ENCODE results near the gene CUX1.
"Not testable (repeated sequence)": the region's sequence is repeated elsewhere in the genome, so short reads cannot be mapped to it uniquely, and the experiment has no call there.

The CUX1 gene

DNA sequence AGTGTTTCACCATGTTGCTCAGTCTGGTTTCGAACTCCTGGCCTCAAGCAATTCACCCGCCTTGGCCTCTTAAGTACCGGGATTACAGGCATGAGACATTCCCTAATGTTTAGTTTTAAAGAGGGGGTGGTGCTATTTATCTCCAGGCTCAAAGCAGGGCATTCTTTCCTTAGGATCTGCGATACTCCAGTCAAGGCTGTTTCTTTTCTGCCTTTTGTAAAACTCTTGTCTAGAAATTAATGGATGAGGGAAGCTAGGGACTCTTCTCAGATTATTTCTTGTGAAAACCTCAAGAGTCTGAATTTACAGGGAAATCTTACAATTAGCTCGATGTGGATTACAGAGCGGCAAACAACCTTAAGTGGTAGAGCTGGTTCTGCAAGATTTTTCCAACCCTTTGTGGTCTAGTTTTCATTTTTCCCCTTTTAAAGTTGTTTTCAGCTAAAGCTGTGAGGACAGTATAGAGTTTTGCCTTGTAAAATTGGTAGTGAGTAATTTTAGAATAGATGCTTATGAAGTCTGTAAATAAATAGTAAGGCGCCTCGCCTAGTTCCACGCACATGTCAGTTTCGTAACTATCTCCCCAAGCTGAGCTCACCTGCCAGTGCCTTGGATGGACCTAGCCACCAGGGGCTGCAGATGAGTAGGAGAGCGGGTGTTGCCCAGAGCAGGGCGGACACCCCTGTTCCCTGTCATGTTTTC, 53.1 kb downstream of the CUX1 start:
- DNase-seq: no peak

DNA sequence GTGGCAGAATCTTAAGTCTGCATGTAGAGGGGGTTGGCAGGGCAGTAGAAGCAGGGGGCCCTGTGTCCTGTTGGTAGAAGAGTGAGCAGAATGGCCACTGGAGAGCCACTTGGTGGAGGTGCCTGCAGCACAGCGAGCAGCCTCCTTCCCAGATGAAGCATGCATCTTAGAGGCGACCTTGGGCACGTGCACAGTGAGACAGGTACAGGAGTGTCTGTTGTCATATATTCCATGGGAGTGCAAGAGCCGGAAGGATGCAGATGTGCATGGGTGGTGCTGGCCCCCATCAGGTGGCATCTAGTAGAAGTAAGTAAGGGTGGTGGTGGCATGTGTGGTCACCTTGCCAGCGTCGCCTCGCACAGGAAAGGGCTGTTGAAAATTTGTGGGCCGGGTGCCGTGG, 53.9 kb downstream of the CUX1 start:
- DNase-seq: no peak

DNA sequence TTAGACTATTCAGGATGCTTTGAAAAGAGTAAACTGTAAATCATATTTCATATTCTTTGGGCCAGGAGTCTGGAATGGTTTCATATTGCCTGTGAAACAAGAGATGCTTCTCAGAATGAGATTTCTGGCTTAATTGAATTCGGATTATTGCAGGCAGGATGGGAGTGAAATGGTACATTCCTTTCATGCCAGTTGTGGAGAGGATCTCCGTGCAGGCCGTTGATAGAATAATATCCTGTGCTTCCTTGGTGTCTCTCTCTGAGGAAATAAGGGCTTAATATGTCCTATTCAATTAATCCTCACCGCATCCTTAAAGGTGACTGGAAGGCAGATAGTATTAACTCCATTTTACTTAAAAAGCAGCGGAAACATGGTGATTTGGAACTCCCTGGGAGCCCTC, 56.6 kb downstream of the CUX1 start:
- DNase-seq: no peak

DNA sequence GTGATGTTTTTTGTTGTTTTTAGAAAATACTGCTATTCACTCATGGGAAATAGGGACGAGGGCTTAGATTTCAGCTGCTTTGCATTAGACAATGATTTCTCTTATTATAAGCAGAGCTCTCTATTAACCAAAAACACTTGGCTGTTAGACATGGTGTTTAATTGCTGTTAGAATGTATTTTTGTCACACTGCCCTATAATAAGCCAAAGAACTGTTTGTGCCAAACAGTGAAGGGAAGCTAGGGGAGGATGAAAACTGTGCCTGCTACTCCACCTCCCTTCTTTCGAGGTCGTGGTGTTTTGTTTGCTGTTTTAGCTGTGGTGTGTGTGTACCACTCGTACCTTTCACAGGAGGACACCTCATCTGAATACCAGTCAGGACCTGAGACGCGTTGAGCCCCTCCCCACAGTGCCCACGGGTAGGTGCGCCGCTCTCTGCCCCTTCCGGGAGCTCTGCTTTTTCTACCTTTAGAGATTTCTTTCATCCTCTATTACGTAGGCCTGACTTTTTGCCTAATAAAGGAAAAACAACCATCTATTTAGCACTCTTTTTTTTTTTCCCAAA, 57.9 kb downstream of the CUX1 start:
- DNase-seq: no peak

DNA sequence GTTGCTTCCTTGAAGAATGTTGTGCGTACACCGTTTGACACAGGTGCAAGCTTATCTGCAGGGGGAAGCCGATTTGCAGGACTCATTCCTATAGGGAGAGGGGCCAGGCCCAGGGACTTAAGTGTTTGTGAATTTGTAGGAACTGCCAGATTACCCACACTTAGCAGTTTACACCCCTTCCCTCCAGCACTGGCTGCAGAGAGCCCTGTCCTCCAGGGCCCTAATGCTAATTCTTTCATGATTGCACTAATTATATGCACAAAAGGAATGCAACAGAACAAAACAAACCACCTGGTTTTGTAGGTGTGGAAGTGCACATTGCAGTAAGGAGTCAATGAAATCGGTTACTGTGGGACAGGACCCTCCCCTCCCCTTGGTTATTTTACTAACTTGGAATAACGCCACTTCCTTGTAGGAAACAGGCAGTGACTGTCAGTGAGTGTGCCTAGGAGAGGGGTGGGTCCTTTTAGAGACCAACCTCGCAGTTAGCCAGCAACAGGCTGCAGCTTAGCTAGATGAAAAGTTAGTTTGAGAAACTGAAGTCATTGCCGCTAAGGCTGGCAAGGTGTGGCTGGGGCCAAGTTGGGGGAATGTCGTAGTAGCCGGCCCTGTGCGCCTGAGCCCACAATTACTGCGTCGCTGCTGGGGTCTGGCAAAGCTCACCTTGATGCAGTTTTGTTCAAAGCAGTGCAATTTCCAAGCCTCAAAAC, 60.6 kb downstream of the CUX1 start:
- DNase-seq: no peak

DNA sequence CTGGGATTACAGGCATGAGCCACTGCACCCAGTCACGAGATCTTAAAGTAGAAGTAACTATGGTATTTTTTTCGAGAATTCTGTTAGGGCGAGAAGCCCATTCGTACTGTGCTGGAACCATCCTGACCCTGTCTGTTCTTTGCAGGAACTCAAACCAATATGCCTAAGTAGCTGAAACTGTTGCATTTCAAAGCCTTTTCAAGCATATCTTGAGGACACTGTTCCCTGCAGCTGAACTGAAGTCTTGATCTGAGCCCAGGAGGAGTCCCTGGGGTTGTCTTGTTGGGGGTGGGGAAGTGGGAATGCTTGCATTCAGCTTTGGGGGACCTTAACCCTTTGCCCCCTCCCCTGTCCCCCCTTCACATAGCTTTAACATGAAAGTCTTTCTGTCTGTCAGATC, 61.5 kb downstream of the CUX1 start:
- no peak for DNase-seq

DNA sequence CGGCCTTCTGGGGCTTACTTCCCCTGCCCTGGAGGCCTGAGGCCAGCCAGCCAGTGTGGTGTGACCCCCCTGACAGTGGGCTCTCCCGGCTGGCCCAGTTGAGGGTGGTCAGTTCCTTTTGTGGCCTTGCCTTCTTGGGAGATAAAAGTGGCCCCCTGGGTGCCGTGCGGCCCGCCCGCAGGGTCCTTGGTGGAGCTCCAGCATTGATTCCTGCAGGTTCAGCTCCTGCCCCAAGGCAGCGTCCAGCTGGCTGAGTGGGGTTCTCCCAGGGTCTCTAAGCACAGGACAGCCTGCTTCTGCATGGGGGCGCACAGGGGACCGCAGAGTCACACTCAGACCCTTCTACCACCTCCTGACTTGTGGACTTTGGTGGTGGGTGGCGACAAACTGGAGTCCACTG, 62.1 kb downstream of the CUX1 start:
- no peak for DNase-seq

DNA sequence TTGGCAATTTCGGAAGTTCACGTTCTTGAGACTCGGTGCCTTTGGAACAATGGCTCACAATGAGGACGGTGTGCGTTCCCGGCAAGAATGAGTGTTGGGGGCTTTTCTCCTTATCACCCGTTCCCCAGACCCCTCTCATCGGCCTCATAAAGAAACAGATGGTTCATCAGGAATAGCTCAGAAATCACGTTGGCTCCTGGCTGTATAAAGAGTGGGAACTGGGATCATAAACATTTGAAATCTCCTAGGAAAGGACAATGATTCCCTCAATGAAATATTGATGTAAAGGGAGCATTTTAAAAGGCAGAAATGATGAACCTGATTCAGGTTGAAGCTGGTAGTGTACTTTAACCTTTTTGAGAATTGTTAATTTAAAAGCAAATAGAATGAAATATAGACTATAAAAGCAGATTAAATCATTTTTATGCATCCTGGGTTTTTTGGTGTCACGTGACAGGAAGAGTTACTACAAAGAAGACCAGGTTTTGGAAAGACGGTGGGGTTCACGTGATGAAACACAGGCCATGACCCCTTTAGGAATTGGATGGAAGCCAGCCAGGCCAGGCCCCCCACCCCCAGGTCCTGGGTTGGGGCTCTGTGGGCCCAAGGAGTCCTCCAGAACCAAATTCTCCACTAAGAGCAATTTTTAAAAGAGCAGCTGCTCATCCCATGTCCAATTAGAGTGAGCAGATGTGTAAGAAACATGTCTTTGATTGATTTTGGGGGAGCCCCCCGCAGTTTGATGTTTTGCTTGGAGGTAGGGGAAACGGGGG, 63.0 kb downstream of the CUX1 start:
- DNase-seq: no peak

DNA sequence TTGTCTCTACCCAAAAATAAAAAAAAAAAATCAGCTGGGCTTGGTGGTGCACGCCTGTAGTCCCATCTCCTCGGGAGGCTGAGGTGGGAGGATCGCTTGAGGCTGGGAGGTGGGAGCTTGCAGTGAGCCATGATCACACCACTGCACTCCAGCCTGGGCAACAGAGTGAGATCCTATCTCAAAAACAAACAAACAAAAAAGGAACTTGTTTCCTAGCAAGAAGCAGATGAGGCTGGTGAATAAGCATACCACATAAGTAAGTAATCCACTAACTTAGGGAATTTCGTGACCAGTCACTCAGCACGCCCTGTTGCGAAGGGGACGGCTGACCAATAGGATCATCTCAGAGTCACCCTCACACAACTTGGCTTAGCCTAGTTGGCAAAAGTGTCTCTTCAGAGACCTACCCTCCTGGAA, 64.6 kb downstream of the CUX1 start:
- no peak for DNase-seq

DNA sequence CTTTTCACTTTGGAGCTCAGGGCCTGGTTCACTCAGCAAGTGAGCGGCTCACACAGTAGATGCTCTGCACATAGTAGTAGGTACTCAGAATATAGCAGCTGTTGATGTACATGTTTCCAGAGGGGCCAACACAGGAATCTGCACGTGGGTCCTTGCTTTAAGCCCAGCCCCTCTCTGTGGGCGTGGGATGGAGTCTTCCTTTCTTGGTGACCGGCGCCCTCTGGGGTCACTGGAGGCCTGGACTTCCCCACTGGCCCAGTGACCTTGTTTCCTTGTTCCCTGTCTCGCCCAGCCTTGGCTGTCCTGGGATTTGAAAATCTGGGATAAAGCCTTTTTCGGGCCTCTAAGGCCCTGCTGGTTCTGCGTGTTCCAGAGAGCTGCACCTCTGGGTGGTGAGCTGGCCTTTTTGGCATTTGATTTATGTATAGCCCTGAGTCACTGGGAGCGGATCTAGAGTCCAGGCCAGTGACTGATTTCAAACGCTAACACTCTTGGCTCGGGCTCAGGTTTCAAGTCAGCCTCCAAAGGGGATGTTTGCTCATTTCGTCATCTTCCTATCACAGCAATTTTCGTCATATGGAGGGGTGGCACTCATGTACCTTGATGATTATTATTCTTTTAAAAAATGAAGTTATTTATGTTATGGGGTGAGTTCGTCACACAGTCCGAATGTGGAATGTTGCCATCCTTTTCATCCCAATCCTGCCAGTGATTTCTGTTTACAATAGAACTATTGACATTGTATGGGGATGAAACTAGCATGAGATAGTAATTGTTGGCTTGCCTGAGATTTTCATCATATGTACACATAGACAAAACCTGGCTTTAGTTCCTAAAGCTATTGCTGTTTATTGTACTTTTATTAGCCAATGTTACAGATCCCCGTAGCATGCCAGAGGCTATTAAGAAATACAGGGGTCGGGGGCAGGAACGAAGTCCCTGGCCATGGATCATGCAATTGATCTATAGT, 65.5 kb downstream of the CUX1 start:
- DNase-seq: no peak

DNA sequence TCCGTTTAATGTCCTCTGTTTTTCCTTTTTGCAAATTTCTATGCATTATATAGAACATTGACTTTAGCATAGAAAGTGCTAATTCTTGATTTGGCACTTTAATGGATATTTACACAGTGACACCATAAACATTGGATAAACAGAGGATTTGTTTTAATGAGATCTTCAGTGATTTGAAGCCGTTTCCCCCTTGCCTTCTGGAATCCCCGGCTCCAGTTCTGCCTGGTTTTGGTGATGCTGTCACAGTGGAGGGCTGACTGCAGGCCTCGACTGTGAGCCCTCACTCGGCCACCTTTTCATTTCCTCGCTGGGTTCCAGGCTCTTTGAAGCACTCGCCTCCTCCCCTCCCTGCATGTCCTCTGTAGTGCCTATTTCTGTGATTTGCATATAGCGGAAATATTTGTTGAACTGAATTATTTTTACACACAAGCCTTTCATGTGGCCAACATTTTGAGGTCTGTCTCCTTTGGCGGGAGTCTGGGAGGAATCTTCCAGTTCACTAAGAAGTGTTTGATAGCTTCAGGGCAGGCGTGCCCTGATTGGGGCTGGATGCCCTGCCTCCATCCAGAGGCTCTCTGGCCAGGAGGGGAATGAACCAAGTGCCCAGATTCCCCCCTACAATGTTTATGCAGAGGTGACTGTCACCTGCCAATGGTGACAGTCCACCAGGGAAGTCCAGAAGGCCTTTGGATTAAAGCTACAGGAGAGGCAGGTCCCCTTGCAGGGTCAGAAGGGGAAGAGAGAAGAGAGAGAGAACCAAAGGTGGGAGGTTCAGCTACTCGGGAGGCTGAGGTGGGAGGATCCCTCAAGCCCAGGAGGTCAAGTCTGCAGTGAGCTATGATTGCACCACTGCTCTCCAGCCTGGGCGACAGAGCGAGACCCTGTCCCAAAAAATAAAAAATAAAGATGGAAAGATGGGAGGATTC, 67.5 kb downstream of the CUX1 start:
- DNase-seq: peak in 3 of 6 experiments; percentile 24 to 39 (median 31)

DNA sequence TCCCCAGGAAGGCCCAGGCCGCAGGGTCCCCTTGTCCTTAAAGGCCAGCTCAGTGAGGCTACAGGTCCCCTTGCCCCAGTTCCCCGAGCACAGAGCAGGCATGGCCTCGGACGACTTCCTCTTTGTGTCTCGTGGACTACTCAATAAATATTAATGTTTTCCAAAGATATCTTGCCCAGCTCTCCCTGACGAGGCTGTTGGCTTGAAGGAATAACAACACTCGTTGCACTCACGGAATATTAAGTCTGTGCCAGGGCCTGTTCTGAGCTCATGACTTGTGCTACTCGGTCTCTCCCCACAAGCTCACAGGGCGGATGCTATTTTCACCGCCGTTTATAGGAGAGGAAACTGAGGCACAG, 68.2 kb downstream of the CUX1 start:
- no peak for DNase-seq

DNA sequence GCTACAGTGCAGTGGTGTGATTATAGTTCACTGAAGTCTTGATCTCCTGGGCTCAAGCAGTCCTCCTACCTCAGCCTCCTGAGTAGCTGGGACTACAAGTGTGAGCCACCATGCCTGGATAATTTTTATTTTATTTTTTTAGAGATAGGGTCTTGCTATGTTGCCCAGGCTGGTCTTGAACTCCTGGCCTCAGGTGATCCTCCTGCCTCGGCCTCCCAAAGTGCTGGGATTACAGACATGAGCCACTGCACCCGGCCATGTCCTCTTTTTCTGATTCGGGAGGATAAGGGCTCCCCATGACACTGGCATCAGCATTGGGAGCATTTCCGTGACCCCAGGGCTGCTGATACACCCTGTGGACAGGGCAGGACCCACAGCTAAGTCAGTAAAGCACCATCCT, 69.9 kb downstream of the CUX1 start:
- DNase-seq: not testable (repeated sequence)

DNA sequence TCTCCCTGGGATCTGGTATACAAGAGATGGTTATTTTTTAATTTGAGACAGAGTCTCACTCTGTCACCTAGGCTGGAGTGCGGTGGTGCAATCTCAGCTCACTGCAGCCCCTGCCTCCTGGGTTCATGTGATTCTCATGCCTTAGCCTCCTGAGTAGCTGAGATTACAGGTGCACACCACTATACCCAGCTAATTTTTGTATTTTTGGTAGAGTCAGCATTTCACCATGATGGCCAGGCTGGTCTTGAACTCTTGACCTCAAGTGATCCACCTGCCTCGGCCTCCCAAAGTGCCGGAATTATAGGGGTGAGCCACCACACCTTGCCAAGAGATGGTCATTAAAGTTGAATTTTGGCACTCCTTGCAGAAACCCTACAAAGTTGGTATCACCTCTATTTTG, 71.1 kb downstream of the CUX1 start:
- DNase-seq: not testable (repeated sequence)

DNA sequence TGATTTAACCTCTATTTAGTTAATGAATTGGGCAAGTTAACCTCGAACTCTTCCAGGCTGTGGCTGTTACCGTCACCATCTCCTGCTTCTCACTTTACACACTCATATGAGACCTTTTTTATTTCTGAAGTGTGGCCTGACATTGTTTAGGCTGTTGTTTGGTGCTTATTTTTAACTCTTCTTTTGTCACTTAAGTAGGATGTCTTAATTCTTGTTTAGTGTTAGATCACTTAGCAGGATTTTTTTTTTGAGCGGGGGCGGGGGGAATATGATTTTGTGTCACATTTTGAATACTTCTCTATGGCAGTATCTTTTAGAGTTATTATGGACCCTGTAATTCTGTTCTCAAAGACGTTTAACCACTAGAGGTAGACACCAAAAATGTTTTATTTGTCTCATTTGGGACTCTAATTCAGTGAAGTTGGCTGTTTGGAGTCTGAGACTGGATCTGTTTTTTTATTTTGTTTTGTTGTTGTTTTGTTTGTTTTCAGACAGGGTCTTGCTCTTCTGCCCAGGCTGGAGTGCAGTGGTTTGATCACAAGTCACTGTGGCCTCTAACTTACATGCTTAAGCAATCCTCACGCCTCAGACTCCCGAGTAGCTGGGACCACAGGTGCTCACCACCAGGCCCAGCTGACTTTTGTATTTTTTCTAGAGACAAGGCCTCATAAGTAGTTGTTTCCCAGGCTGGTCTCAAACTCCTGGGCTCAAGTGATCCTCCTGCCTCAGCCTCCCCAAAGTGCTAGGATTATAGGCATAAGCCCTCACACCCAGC, 73.5 kb downstream of the CUX1 start:
- DNase-seq: no peak

DNA sequence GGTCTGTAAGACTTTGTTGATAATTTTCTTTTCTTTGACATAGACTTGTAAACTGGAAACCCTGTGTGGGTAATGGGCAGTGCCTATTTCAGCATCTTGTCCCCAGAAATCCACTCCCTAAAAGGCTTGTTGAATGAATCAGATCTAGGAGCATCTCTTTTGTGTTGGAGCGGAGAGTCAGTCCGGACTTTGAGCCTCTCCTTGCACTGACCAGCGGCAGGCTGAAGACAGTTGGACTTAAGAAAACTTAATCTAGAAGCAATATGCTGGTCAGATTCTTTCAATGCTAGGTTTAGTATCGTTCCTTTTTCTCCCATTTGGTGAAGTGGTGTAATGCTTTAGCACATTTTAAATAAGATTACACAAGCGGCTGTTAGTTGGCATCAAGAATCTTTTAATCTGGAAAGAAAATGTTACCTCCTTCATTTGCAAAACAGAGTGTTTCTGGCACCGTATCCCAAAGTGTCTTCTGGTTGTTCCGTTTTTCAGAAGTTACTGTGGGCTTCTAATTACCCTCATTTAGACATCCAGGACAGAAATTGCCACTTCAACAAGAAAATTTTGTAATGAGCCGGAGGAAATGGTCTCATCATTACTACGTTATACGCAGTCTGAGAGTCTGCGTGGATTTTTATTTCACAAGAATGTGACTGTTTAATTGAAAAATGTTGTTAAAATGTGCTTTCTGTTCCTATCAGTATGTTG, 74.7 kb downstream of the CUX1 start:
- DNase-seq: no peak

DNA sequence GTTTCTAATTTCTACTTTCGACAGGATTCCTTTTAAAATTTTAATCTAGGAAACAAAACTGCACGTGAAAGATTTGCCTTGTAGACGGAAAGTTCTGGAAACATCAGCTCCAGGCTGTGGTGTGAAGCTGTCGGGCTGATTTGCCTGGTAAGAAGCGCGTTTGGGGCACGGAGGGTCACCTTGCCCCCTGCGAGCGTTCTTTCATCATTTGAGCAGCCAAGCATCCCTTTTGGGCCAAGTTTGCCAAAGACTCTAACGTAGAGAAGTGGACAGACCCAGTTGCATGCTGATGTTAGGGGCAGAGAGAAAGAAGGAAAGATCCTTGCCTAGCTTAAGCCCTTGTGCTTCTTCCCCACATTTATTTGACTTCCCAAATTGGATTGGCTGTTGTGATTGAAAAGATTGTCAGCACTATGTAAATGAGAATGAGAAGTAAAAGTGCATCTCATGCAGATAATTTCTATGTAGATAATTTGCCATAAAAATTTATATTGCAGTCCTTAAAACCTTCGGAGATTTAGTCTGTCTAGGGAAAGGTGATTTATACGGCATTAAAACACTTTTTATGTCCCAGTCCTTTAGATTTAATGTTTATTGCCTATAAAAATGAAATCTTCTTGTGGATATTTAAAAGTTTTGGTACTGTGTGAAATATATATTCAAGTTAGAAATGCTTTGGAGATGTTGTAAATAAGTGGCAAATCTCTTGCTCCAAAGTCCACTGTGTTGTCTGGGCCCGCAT, 76.1 kb downstream of the CUX1 start:
- DNase-seq: no peak

DNA sequence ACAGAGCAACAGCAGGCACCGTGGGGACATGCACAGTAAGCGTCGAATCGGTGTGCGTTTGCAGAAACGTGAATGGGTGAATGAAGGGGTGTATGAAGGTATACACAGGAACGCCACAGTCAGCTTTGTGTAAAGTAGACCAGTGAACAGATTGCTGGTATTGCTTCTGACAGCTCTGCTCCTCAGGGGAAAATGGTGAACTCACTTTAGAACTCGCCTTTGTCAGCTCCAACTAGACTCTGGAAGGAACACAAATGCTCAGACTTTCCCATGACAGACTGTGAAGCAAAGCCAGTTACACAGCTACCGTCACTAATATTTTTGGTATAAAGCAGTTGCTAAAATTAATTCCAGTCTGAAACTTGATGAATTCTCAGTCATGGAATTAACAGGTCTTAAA, 78.9 kb downstream of the CUX1 start:
- DNase-seq: no peak

DNA sequence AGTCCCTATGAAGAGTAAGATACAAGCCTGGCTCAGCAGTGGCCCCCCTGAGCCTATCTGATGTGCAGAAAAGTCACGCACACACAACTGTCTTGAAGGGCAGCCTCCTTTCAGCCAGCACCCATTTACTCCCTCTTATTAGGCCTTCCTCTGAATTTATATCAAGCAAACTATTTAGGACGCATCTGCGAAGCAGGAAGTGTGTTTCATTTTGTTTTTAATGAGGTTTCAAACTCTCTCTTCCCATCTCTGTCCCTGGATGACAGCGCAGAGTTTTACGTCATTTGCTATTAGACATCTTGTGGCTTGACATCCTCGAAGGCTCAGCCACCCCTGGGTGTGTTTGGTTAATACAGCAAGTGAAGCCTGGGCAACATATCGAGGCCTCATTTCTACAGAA, 79.5 kb downstream of the CUX1 start:
- DNase-seq: no peak
